NOMO-1 treated with DMSO at 0.1 percent for 48 hours (cell line): Measurements from ENCODE around the gene ARHGEF28.
A peak's percentile ranks its signal among the peaks of the same experiment; 100 is the strongest.

Experiments
- DNase-seq: peaks from one replicate; lab custom pipeline; 2025; ENCODE audit not compliant: unreplicated experiment; lab: John Stamatoyannopoulos, UW

The ARHGEF28 gene

GRCh38 chr5:73625944-73626811 is at the start of gene ARHGEF28:
ARHGEF28 (plus strand) TSS chr5:73626196; CDS start chr5:73684852, 58,656 bp downstream.
- DNase-seq = peak; percentile 35

GRCh38 chr5:73582285-73583145 is 43.5 kb upstream of the ARHGEF28 start:
- DNase-seq = no peak

DNA sequence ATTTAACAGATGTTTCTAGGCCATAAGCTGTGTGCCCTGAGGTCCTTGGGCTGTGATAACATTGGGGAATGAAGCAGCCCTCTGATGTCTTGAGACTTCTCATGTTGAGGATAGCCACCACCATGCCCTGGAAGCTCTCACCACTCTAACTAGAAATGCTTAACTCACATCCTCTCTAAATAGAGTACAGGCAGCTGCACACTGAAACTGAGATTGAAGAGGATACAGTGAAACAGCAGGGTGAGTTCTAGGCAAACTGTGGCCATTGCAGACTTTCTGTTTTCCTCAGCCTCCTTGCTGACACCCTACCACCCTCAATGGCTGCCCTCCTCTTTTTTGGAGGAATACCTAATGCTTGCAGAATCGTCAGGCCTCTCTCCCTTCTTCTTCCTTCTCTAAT is 38.1 kb upstream of the ARHGEF28 start:
- DNase-seq = no peak

DNA sequence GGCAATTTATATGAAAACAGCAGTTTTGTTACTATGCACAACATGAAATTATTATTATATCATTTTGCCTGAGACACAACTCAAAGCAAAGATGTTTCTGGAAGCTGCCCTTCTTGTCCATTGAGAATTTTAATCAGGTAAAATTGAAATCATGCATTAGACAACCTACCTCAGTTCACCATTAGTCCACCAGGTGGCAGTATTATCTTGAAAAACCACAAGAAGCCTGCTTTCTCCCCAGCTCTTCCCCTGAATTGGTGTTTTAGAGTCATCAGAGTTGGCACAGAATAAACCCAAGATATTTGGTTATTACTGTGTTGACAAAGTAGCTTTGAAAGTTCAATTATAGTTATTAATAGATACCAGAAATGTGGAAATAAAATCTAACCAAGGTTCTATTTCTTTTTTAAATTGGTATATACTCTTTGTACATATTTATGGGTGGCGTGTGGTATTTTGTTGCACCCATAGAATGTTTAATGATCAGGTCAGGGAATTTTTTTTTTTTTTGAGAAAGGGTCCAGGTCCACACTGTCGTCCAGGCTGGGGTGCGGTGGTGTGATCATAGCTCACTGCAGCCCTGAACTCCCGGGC is 34.8 kb upstream of the ARHGEF28 start:
- peak; percentile 52 for DNase-seq

- DNase-seq = no peak
Measured at GRCh38 chr5:73591698-73592501, 34.1 kb upstream of the ARHGEF28 start.

DNA sequence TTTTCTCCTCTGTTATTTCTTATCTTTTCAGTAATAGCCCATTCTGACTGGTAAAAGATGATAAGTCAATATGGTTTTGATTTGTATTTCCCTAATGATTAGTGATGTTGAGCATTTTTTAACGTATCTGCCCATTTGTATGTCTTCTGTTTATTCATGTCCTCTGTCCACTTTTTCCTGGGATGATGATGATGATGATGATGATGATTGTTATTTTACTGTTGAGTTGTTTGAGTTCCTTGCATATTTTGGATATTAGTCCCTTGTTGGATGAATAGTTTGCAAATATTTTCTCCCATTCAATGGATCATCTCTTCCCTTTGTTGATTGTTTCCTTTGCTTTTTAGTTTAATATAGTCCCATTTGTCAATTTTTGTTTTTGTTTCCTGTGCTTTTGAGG is 33.4 kb upstream of the ARHGEF28 start:
- DNase-seq = no peak

DNA sequence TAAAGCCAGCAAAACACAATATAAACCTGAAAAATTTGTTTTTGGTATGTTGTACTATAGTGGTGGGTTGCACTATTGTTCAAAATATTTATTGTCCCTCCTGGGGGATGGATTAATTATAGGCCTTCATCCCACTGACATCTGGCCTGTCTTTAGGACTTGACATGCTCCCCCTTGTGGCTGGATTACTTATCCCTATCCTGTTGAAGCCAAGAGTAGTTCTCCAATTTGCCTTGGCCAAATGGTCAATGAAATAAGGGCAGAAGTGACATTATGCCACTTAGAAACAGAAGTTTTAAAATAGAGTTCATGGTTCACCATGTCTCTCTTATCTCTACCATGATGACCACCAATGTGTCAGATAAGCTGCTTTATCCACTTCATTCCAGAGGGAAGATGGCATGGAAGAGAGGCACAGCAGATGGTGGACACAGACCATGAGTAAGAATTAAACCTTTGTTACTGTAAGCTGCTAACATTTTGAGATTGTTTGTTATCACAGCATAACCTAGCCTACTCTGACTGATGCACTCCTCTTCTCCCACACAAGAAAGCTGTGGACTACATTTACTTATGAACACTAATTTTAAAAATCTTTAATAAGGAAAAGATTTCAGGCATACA is 29.2 kb upstream of the ARHGEF28 start:
- DNase-seq = peak; percentile 29

GRCh38 chr5:73599380-73599779 is 26.6 kb upstream of the ARHGEF28 start:
- DNase-seq = no peak

DNA sequence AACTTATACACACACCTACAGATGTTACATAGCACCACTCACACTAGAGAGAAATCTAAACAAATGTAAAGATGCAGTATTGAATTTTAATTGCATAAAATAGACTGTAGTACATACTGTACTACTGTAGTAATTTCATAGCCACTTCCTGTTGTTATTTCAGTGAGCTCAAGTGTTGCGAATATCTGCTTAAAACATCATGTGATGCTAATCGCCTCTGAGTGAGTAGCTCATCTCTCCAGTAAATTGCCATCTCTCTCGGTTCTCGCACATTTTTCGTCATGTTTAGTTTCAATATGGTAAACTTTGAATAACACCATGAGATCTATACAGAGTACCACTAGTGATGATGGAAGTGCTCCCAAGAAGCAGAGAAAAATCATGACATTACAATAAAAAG is 22.0 kb upstream of the ARHGEF28 start:
- peak; percentile 32 for DNase-seq

- DNase-seq = no peak
Measured at GRCh38 chr5:73605223-73606087, 20.5 kb upstream of the ARHGEF28 start.

DNA sequence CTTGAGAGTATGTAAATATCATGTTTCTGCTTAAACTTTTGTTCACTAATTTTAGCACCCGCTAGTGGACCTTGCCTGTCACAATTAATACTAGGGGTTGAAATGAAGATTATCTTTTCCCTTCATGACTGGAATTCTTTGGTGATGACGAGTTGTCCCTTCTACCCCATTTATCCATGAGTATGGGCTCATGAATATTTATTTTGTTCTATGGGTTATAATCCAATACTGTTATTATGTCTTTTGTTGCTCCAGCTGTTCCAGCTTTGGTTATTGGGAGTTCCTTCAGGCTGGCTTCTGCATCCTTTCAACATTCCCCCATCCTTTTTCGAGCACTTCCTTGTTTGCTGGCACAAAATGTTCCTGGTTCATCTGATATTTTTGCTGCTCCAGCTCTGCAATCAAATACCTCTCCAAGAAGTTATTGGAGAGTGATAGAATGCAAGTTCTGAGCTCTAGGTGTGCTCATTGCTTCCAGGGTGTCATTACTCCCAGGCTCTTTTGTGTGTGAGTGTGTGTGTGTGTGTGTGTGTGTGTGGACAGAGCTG is 19.7 kb upstream of the ARHGEF28 start:
- DNase-seq = no peak

DNA sequence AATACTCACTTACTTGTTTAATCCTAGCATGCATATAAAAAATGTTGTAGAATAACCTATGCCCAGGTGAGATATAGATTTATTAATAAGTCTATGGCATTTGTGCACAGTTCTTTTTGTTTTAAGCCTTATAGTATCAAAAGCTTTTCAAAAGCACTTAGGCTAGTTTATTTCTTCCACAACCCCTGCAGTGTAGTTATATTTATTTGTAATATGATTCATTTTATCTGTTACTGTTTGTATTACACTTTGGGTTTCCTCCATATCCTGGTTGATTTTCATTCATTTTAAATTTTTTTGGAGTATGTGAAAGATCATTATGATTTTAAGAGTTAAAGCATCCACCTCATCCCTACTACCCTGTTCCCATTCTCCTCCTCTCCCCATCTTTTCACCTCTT is 18.8 kb upstream of the ARHGEF28 start:
- no peak for DNase-seq

DNA sequence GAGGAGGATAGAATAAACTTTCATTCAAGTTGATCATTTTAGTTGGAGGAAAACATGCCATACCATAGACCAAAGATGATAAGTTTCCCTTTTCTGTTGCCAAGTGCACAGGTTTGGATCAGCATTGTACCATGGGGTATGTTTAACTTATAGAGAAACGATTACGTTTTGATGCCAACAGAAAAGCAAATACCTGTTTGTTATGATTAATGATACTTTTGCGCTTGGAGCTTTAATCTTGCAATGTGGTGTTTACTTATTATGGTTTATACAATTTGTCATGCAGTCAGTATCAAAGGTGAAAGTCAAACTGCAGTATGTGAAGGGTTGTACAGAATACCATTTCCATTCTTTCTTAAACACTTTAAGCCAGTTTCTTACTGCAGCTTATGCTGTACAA is 13.2 kb upstream of the ARHGEF28 start:
- no peak for DNase-seq

DNA sequence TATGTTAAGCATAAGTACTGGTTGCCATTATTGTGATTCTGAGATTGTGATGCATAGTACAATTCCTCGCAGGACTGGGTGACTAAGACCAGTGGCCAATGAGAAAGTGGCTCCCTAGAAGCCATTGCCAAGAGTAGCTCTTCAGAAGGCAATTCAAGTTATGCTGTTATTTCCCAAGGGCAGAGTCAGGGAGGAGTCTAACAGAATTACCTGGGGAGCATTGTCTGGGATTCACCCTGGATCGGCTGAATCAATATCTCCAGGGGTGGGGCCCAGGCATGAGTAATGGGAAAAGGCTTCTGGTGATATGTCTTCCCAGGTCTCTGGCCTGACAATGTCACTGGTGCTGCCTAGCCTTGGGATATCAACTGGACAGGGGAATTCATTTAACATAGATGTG is 10.9 kb upstream of the ARHGEF28 start:
- DNase-seq = no peak

DNA sequence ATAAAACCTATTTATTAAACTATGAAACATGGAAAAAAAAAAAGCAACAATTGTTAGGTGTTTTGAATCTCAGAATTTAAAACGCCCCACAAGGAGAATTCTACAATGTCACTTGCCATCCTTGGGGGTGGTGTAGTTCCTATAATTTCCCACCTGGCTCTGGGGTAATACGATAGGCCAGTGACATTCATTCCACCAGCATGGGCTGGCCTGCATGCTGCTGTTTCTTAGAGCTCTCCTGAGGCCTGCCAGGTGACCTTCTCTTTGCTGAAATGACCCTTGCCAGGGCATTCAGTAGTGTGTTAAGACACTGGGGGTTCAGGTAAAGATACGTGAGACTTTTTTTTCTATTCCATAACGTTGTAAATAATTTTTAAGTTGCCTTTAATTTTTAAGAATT is 10.0 kb upstream of the ARHGEF28 start:
- DNase-seq = no peak

- no peak for DNase-seq
Measured at GRCh38 chr5:73617510-73618279, 8.3 kb upstream of the ARHGEF28 start.

- DNase-seq = no peak
Measured at GRCh38 chr5:73619606-73620333, 6.2 kb upstream of the ARHGEF28 start.

DNA sequence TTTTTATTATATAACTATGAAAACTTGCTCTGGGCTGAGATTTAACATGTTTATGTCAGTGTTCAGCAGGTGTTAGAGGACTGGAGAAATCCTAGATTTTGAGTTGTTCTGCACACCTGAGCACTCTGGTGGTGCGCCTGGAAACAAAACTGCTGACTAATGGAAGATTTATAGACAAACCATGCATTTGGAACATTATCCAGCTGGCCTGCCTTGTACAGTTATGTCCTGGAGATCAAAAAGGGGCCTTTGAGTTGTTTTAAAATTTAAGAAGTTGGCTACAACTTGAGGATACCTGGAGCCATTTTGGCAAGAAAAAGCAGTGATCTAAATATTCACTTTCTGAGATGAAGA is 5.7 kb upstream of the ARHGEF28 start:
- no peak for DNase-seq
